ENCODE measurements around the gene BRINP3.

- TF ChIP-seq POLR2AphosphoS5 (IDR thresholded peaks at IDR 0.05) (no peak), CTCF (IDR thresholded peaks at IDR 0.05) (no peak), POLR2A (IDR thresholded peaks at IDR 0.05) (no peak)
Measured at GRCh38 chr1:190377294-190377693, 100.4 kb downstream of the BRINP3 start.

Data from upper lobe of left lung (tissue), 4 donors.